Measurements from ENCODE around the gene AFF3.

Gene AFF3

DNA sequence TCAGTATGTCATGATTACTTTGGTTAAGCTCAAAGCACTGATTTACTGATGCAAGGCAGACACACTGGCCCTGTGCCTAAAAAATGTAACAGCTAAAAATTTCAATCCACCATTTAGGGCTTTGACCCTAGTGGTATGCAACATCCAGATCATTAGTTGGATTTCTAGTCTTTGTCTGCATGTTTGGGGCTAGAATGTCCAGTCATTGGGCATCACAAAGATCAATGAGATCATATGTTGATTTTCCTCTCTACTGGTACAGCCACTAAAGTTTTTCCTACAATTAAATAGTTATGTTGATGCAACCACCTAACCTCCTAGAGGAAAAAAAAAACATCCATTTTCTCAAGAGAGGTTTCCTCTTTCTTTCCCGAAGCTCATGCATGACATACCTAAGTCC lies 599.1 kb downstream of the AFF3 start:
- TF ChIP-seq, protein P1, sequence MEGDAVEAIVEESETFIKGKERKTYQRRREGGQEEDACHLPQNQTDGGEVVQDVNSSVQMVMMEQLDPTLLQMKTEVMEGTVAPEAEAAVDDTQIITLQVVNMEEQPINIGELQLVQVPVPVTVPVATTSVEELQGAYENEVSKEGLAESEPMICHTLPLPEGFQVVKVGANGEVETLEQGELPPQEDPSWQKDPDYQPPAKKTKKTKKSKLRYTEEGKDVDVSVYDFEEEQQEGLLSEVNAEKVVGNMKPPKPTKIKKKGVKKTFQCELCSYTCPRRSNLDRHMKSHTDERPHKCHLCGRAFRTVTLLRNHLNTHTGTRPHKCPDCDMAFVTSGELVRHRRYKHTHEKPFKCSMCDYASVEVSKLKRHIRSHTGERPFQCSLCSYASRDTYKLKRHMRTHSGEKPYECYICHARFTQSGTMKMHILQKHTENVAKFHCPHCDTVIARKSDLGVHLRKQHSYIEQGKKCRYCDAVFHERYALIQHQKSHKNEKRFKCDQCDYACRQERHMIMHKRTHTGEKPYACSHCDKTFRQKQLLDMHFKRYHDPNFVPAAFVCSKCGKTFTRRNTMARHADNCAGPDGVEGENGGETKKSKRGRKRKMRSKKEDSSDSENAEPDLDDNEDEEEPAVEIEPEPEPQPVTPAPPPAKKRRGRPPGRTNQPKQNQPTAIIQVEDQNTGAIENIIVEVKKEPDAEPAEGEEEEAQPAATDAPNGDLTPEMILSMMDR (IDR thresholded peaks at IDR 0.05) = no peak

DNA sequence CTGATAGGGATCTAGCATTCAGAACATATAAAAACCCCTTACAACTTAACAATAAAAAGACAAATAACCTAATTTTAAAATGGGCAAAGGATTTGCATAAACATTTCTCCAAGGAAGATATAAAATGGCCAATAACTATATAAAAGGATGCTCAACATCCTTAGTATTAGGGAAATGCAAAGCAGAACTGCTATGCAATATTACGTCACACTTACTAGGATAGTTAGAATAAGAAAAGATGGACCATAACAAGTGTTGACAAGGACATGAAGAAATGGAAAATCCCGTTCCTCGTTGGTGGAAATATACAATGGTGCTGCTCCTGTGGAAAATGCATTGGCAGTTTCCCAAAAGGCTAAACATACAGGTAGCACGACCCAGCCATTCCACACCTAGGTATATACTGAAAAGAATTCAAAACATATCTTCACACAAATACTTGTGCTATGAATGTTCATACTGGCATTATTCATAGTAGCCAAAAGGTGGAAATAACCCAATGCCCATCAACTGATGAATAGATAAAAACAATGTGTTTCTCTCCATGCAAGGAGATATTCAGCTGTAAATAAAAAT lies 604.4 kb downstream of the AFF3 start:
- TF ChIP-seq, protein P1 (IDR thresholded peaks at IDR 0.05) = no peak

DNA sequence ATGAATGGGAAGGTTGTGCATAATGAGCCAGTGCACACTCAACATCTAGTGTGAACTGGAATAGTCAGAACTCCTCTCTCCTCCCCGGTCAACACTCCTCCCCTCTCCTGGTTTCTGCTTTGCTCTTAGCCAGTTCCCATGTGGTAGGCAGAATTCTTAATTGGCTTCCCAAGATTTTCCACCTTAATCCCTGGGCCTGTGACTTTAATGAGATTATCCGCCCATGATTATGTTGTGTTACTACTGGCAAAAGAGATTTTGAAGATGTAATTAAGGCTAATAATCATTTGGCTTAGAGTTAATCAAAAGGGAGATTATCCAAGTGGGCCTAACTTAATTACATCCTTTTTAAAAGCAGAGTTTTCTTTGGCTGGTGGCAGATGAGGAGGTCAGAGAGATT lies 618.3 kb downstream of the AFF3 start:
- TF ChIP-seq, protein P1 (IDR thresholded peaks at IDR 0.05) = no peak

DNA sequence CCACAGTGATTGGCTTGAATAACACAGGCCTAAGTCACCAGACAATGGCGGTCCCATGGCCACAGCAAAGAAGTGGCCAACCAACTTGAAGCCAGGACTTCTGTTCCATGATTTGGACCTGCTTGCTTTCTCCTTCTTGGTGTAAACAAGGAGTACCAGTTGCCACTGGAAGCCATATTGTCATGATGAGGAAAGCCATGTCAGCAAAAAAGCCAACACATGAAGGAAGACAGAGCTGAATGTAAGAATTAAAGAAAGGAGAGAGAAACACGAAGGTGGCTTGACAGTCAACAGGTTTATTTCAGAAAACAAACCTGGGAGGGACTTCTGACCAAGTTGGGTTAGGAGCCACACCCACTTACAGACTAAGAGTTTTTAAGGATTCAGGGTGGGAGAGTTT lies 620.2 kb downstream of the AFF3 start:
- TF ChIP-seq, protein P1 (IDR thresholded peaks at IDR 0.05) = no peak

DNA sequence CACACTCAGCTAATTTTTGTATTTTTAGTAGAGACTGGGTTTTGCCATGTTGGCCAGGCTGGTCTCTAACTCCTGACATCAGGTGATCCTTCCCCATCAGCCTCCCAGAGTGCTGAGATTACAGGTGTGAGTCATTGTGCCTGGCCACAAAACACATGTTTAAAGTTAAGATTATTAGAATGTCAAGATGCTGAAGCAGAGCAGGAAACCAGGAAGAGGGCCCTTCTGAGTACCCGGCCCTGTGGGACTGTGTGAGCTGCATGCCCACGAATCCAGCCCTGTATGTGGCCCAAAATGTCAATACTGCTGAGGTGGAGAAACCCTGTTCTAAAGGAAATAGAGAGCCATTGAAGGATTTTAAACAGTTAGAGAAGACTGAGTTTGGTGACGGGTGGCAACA lies 621.6 kb downstream of the AFF3 start:
- TF ChIP-seq, protein P1 (IDR thresholded peaks at IDR 0.05) = no peak

DNA sequence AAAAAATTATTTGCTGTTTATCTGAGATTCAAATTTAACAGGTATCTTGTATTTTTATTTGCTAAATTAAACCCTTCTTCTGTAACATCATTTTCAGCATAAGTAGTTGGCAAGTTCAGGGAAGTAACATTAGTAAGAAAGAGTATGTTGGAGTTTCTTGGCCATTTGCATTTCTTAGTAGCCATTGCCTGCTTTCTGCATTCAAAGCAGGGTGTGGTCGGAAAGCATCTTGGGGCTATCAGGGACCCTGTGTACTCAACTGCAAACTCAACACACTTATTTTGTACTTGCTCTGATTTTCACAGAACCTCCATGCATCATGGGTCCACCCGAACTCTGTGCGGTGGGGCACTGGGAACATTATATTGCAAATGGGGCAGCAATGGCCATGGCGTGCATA lies 622.2 kb downstream of the AFF3 start:
- TF ChIP-seq, protein P1 (IDR thresholded peaks at IDR 0.05) = no peak

DNA sequence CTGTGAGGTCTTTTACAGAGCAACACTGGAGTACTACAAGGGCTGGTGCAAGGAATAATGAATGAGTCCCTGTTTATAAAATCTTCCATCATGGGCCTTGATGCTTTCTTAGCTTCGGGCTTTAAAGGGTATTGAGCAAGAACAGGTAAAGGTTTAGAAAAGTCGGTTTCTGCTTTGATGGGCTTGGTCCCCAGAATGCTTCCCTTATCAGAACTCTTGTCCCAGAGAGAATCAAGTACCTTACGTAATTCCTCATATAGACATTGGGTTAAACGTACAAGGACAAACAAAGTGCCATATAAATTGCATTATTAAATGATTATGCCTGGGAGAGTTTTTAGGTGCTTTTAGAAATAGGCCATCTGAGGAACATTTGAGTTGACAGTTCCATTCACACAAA lies 628.0 kb downstream of the AFF3 start:
- TF ChIP-seq, protein P1 (IDR thresholded peaks at IDR 0.05) = no peak

DNA sequence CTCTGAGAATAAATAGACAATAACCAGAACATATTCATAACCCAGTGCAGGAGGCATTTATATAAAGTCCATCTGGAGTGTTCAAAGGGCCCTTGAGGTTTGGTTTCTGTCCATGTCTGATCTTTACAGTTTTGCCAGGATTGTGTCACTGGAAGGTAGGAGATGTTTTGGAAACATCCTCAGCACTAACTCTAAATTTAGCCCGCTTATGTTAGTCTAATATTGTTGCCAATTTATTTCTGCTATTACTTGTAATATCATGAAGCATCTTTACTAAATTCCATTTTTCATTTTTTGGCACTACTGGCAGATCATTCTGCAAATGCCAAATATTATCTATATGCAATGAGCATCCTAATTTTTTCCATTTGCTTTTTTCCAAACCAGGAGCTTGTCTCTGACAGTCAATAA lies 630.2 kb downstream of the AFF3 start:
- TF ChIP-seq, protein P1 (IDR thresholded peaks at IDR 0.05) = no peak

Measured in LNCAP (cell line).